ENCODE measurements around the gene MZT2A.
"Not testable (repeated sequence)": the region's sequence is repeated elsewhere in the genome, so short reads cannot be mapped to it uniquely, and the experiment has no call there.

Gene MZT2A

GRCh38 chr2:131445896-131446295 is 46.3 kb downstream of the MZT2A start:
- no peak for DNase-seq

GRCh38 chr2:131445515-131445797 is 46.7 kb downstream of the MZT2A start:
- DNase-seq, result not testable (repeated sequence)

GRCh38 chr2:131444736-131445514 is 47.3 kb downstream of the MZT2A start:
- DNase-seq, result not testable (repeated sequence)

- DNase-seq, result peak; percentile 14
Observed at GRCh38 chr2:131440742-131441468, 51.3 kb downstream of the MZT2A start.
